B cell (primary cell): Measurements from ENCODE around the gene USP28. TPM values are rescaled to one million over a fixed set of nuclear protein-coding genes. Genes with fewer than 3 reads are reported as not detected.
A peak's percentile ranks its signal among the peaks of the same experiment; 100 is the strongest.

Source experiments
- ATAC-seq: fragments of 200-7000 bp; cut with Tn5 transposase; one replicate; pipeline ENCODE4 v1.10.0; 2021; ENCODE audit warnings: low read depth, mild to moderate bottlenecking, moderate number of reproducible peaks, moderate library complexity
- CTCF ChIA-PET: fragments of 350-600 bp; sonication (Branson Sonifier 250); formaldehyde crosslinking; loops from one replicate; lab custom pipeline; 2021; ENCODE audit warnings: antibody characterized with exemption, inconsistent platforms; lab: Charles Lee
- POLR2A ChIA-PET: fragments of 350-600 bp; sonication (Branson Sonifier 250); formaldehyde crosslinking; loops from one replicate; lab custom pipeline; 2021; ENCODE audit warnings: antibody characterized with exemption; lab: Charles Lee
- DNase-seq: peaks from one replicate; pipeline ENCODE4 v3.0.0; 2013
- H2AFZ ChIP-seq: 2 replicates; pipeline ENCODE4 v1.6.1; 2012; ENCODE audit warnings: mild to moderate bottlenecking, low read depth, low read length; ENCODE audit not compliant: insufficient read depth, poor library complexity, severe bottlenecking
- H3K27ac ChIP-seq, 2 donors: 1 replicate in 1 of 2; 2 replicates in 1 of 2; pipeline ENCODE4 v1.5.1; 2012 to 2013; ENCODE audit warnings: low read length in 2 of 2, mild to moderate bottlenecking in 2 of 2, moderate library complexity in 1 of 2
- H3K27me3 ChIP-seq, 4 experiments: fragments of 200-600 bp in 1 of 4; sonication (generic) in 1 of 4; replicated peaks in 1 of 4; 1 replicate in 2 of 4; 2 replicates in 2 of 4; pipeline versions ENCODE4 v1.6.1 to v1.7.0; 2013 to 2016; ENCODE audit warnings: low read length in 3 of 4, mild to moderate bottlenecking in 2 of 4, mixed read lengths in 1 of 4, moderate library complexity in 1 of 4; ENCODE audit not compliant: insufficient read depth in 4 of 4, control insufficient read depth in 3 of 4; ENCODE audit errors: control extremely low read depth in 1 of 4
- H3K36me3 ChIP-seq, 2 experiments: replicated peaks in 1 of 2; 1 replicate in 1 of 2; 2 replicates in 1 of 2; pipeline versions ENCODE4 v1.6.1 to v1.7.1; 2013; ENCODE audit warnings: low read length in 1 of 2; ENCODE audit not compliant: insufficient read depth in 2 of 2, control insufficient read depth in 1 of 2; ENCODE audit errors: control extremely low read depth in 1 of 2, extremely low read depth in 1 of 2
- H3K4me1 ChIP-seq, 2 donors: fragments of 200-600 bp in 1 of 2; sonication (generic) in 1 of 2; 1 replicate in 1 of 2; 2 replicates in 1 of 2; pipeline versions ENCODE4 v1.5.1 to v1.6.1; 2013 to 2017; ENCODE audit warnings: low read length in 2 of 2; ENCODE audit not compliant: control insufficient read depth in 2 of 2, insufficient read depth in 2 of 2
- H3K4me2 ChIP-seq: replicated peaks from 2 replicates; pipeline ENCODE3; 2012; ENCODE audit warnings: mild to moderate bottlenecking, low read depth, low read length; ENCODE audit not compliant: poor library complexity, severe bottlenecking
- H3K4me3 ChIP-seq, 5 experiments: fragments of 200-600 bp in 1 of 5; sonication (generic) in 1 of 5; 1 replicate in 3 of 5; 2 replicates in 2 of 5; pipeline versions ENCODE4 v1.5.1 to v1.7.0; 2011 to 2016; ENCODE audit warnings: low read length in 4 of 5, mild to moderate bottlenecking in 4 of 5, low read depth in 2 of 5, control low read depth in 1 of 5, moderate library complexity in 1 of 5; ENCODE audit not compliant: insufficient read depth in 1 of 5; ENCODE audit errors: control extremely low read depth in 1 of 5, extremely low read depth in 1 of 5
- H3K79me2 ChIP-seq: fragments of 200-600 bp; sonication (generic); one replicate; pipeline ENCODE4 v1.6.0; 2016; ENCODE audit warnings: low read length; ENCODE audit not compliant: control insufficient read depth, insufficient read depth
- H3K9ac ChIP-seq: fragments of 200-600 bp; sonication (generic); 2 replicates; pipeline ENCODE4 v1.6.1; 2017; ENCODE audit warnings: mild to moderate bottlenecking, low read length, moderate library complexity
- H3K9me3 ChIP-seq, 3 donors: one replicate each; pipeline versions ENCODE4 v1.6.1 to v1.7.1; 2013; ENCODE audit warnings: low read length in 2 of 3; ENCODE audit not compliant: control insufficient read depth in 2 of 3, insufficient read depth in 1 of 3; ENCODE audit errors: control extremely low read depth in 1 of 3
- H4K20me1 ChIP-seq: 2 replicates; pipeline ENCODE4 v1.6.0; 2012; ENCODE audit warnings: mild to moderate bottlenecking, low read length; ENCODE audit not compliant: insufficient read depth, control insufficient read depth, poor library complexity, severe bottlenecking
- H3K27ac Mint-ChIP-seq: one replicate; pipeline ENCODE4 v1.8.0; 2021; ENCODE audit warnings: mixed read lengths
- H3K27me3 Mint-ChIP-seq: one replicate; pipeline ENCODE4 v1.8.0; 2021; ENCODE audit warnings: mixed read lengths
- H3K4me1 Mint-ChIP-seq: one replicate; pipeline ENCODE4 v1.8.0; 2021; ENCODE audit warnings: mixed read lengths
- H3K4me3 Mint-ChIP-seq: one replicate; pipeline ENCODE4 v1.8.0; 2021; ENCODE audit warnings: mixed read lengths
- H3K9me3 Mint-ChIP-seq: one replicate; pipeline ENCODE4 v1.8.0; 2022; ENCODE audit warnings: mixed read lengths; ENCODE audit not compliant: insufficient read depth
- CTCF ChIP-seq: fragments of 200-600 bp; IDR thresholded peaks from one replicate; pipeline ENCODE4 v1.8.0; 2022; ENCODE audit warnings: antibody characterized with exemption, mild to moderate bottlenecking
- EZH2 ChIP-seq: IDR thresholded peaks from 2 replicates; pipeline ENCODE4 v1.6.1; 2012; ENCODE audit warnings: borderline replicate concordance, low read depth, mild to moderate bottlenecking, moderate library complexity, low read length; ENCODE audit not compliant: insufficient read depth, poor library complexity, severe bottlenecking
- WGBS: methylation state at CpG from one replicate; pipeline ENCODE4 v1.1.5; 2013; ENCODE audit warnings: missing lambda C conversion rate; ENCODE audit not compliant: insufficient coverage; 5-methylcytosine and 5-hydroxymethylcytosine counted together
- intact Hi-C: fragments of 100-400 bp; cut with micrococcal nuclease; formaldehyde crosslinking; loops from one replicate; pipeline ENCODE4 v1.10.0; 2022
- polyA plus RNA-seq: library from polyadenylated mRNA; depleted of rRNA; stranded (reverse); fragments of >200 nt; gene quantifications from 2 replicates; pipeline ENCODE4 v1.2.3, GENCODE V29; 2012
- total RNA-seq, 2 donors: library from RNA; stranded (reverse); fragments of 120-200 nt in 1 of 2; gene quantifications; 1 replicate in 1 of 2; 2 replicates in 1 of 2; pipeline versions ENCODE4 v1.2.3 to v1.2.4, GENCODE V29; 2013 to 2022

Gene USP28
- total and polyA plus RNA-seq, 2 donors (not counting 1 experiment from before 2014, with no cell fraction given): 78.0 to 104 TPM

GRCh38 chr11:113839842-113840241 lies 35.5 kb downstream of the USP28 start:
- Histone ChIP-seq H3K27me3 (no peaks in the 10 kb centered on the region), H3K4me2 (peak overlapping the region; percentile 77), H3K4me1 (peaks cover 39 to 43% of the 10 kb centered on the region in 2 donors), H3K36me3 (peaks cover 13 to 32% of the 10 kb centered on the region in 2 experiments), H3K9me3 (peaks cover 0 to 5% (median 0%) of the 10 kb centered on the region in 3 donors), H3K9ac (peak overlapping the region; percentile 48), H3K4me3 (peak overlapping the region in 1 of 5 experiments; percentile 52), H3K27ac (peak overlapping the region; percentile 92), H2AFZ (peak overlapping the region; percentile 47), H4K20me1 (no peaks in the 10 kb centered on the region), H3K79me2 (peaks cover 62% of the 10 kb centered on the region)
- peaks cover 30% of the 10 kb centered on the region for H3K4me1 Mint-ChIP-seq
- POLR2A ChIA-PET: no interaction called here
- peak overlapping the region; percentile 94 for H3K27ac Mint-ChIP-seq
- no peaks in the 10 kb centered on the region for H3K9me3 Mint-ChIP-seq
- ATAC-seq (peak; percentile 93), DNase-seq (peak; percentile 85)
- 17% methylated on average over 5 of the region's 6 CpGs for WGBS
- intact Hi-C loops: loop anchor here (1.0 to 5.0 kb wide), 5 partner anchors 33 to 319 kb away; partner anchors contain the start of genes USP28 and ZW10
- no peaks in the 10 kb centered on the region for H3K27me3 Mint-ChIP-seq
- peak overlapping the region; percentile 78 for H3K4me3 Mint-ChIP-seq
- TF ChIP-seq EZH2 (no peak), CTCF (no peak)
- CTCF ChIA-PET: interaction anchor here (0.6 to 1.5 kb wide), 5 partner anchors 9 to 421 kb away, joined by 3 to 4 read pairs (median 3); no protein-coding TSS in a partner anchor

- Histone ChIP-seq H3K4me1 (peaks cover 39 to 43% of the 10 kb centered on the region in 2 donors), H3K27ac (peak overlapping the region in 1 of 2 donors; percentile 6), H3K79me2 (peaks cover 53% of the 10 kb centered on the region), H3K36me3 (peaks cover 15 to 40% of the 10 kb centered on the region in 2 experiments), H3K9me3 (peaks cover 0 to 5% (median 0%) of the 10 kb centered on the region in 3 donors), H3K9ac (no peak overlapping the region), H4K20me1 (no peaks in the 10 kb centered on the region), H2AFZ (no peak overlapping the region), H3K27me3 (no peaks in the 10 kb centered on the region), H3K4me2 (no peak overlapping the region), H3K4me3 (no peak overlapping the region)
- CTCF ChIA-PET: interaction anchor here (1.1 to 1.4 kb wide), 2 partner anchors 11 to 424 kb away, joined by 3 read pairs; no protein-coding TSS in a partner anchor
- Mint-ChIP-seq H3K27ac (no peak overlapping the region), H3K9me3 (no peaks in the 10 kb centered on the region), H3K4me3 (no peak overlapping the region), H3K4me1 (peaks cover 27% of the 10 kb centered on the region), H3K27me3 (no peaks in the 10 kb centered on the region)
- POLR2A ChIA-PET: interaction anchor here (1.1 kb wide), 1 partner anchor 36 kb away, joined by 10 read pairs; no protein-coding TSS in a partner anchor
- DNase-seq (no peak), ATAC-seq (no peak)
- WGBS: no CpG with 5 or more reads among the region's 2 CpGs
- TF ChIP-seq EZH2: no peak
- TF ChIP-seq CTCF: no peak
- intact Hi-C loops: no loop called here
These were observed 37.4 kb downstream of the USP28 start for GRCh38 chr11:113838005-113838404.
